ENCODE data around the gene NTM.

DNA sequence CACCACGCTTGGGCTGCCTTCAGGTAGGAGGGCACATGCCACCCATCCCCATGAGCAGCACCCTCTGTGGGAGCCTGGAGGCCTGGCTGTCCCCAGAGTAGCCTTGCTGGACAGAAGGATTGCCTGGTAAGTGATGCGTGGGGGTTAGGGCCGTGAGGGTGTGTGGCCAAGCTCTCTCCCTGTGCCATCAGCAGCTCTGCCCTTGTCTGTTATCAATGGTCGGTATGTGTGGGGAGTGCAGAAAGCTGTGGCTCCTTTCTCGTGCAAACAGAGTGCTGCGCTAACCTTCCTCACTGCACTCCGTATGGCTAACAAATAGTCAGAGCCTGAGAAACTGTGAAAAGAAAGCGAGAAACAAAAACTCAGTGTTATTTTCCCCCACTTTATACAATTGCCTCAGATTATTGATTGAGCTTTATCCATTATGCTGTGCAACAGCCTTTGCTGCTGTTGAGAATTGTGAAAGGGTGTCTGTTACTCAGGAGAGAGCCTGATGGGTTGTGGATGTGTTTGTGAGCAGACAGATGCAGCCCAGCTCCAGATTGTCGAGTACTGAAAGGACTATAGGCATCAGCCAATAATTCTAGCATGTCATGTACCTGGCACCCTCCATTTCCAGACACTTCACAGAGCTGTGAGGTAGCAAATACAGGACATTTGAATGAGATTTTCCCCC is 432.2 kb downstream of the NTM start:
- TF ChIP-seq POLR2AphosphoS5 (IDR thresholded peaks at IDR 0.05; ENCODE audit: low read depth, low read length) (no peak), POLR2A (IDR thresholded peaks at IDR 0.05; ENCODE audit: low read depth, low read length) (no peak), TAF1 (IDR thresholded peaks at IDR 0.05; ENCODE audit: borderline replicate concordance, low read depth, low read length) (no peak)

Data from GM12892 (cell line).